Tibial nerve (tissue), 3 donors: ENCODE measurements around the gene FAAH.

Experiments used
- CTCF ChIP-seq, 5 experiments: fragments of 200-600 bp in 3 of 5; fragments of 450-650 bp in 2 of 5; sonication (generic) in 3 of 5; IDR thresholded peaks; one replicate each; pipeline ENCODE4 v1.5.1; 2016 to 2019; ENCODE audit warnings: antibody characterized with exemption in 5 of 5, mild to moderate bottlenecking in 3 of 5, moderate library complexity in 2 of 5
- POLR2A ChIP-seq, 2 donors: fragments of 450-650 bp; IDR thresholded peaks; one replicate each; pipeline ENCODE4 v1.6.1; 2017; ENCODE audit warnings: antibody characterized with exemption in 2 of 2, mild to moderate bottlenecking in 2 of 2, moderate library complexity in 2 of 2

DNA sequence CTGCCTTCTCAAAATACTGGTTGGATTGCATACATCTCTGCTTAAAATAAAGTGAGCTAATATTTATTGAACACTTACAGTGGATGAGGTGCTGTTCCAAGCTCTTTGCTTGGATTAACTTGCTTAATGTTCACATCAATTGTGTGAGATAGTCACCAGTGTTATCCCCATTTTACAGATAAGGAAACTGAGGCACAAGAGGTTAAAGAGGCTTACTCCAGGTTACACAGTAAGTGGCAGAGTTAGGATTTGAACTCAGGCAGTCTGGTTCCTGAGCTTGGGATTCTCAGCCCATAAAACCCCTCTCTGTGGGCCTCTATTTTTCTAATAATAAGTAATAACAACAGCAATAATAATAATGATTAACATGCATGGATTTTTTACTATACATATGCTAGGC, 13.6 kb upstream of the FAAH start:
- TF ChIP-seq POLR2A (IDR thresholded peaks at IDR 0.05), result no peak
- no peak for TF ChIP-seq CTCF (IDR thresholded peaks at IDR 0.05)
